ENCODE data around the gene ATP8B1.
A peak's percentile ranks its signal among the peaks of the same experiment; 100 is the strongest.

- no peak for TF ChIP-seq CTCF (IDR thresholded peaks at IDR 0.05 in 8 of 11, conservative IDR thresholded peaks at IDR 0.05 in 3 of 11)
- no peak for TF ChIP-seq POLR2A (IDR thresholded peaks at IDR 0.05)
- peak in 1 of 3 donors; percentile 54 for TF ChIP-seq POLR2AphosphoS5 (IDR thresholded peaks at IDR 0.05)
Observed at GRCh38 chr18:57668021-57668420, 135.1 kb downstream of the ATP8B1 start.

All from spleen (tissue), 7 donors.